Activated CD8-positive, alpha-beta memory T cell treated with anti-CD3 and anti-CD28 coated beads, Interleukin-2, amount 50 U/mL, for 4 hours (primary cell): ENCODE data around the gene MICU2.
A peak's percentile ranks its signal among the peaks of the same experiment; 100 is the strongest.

ENCODE experiments used
- DNase-seq: peaks from one replicate; pipeline ENCODE4 v3.0.0-alpha.2; 2020

Gene MICU2

GRCh38 chr13:21603531-21604448, at the start of gene MICU2:
MICU2 (minus strand) TSS chr13:21604170; CDS start chr13:21604148, 22 bp downstream.
- peak; percentile 97 for DNase-seq

GRCh38 chr13:21641629-21642028, 37.7 kb upstream of the MICU2 start:
- DNase-seq: no peak

GRCh38 chr13:21639561-21639960, 35.6 kb upstream of the MICU2 start:
- no peak for DNase-seq

- peak; percentile 38 for DNase-seq
Observed at GRCh38 chr13:21638319-21639282, 34.6 kb upstream of the MICU2 start.

- DNase-seq: peak; percentile 38
Observed at GRCh38 chr13:21637296-21637695, 33.3 kb upstream of the MICU2 start.

GRCh38 chr13:21636656-21637055, 32.7 kb upstream of the MICU2 start:
- no peak for DNase-seq

GRCh38 chr13:21632196-21632595, 28.2 kb upstream of the MICU2 start:
- no peak for DNase-seq

GRCh38 chr13:21625366-21625765, 21.4 kb upstream of the MICU2 start:
- DNase-seq: no peak

- DNase-seq: no peak
Observed at GRCh38 chr13:21620861-21621260, 16.9 kb upstream of the MICU2 start.

- DNase-seq: no peak
Observed at GRCh38 chr13:21619633-21620220, 15.8 kb upstream of the MICU2 start.

- no peak for DNase-seq
Observed at GRCh38 chr13:21616880-21617279, 12.9 kb upstream of the MICU2 start.

- no peak for DNase-seq
Observed at GRCh38 chr13:21616205-21616866, 12.4 kb upstream of the MICU2 start.

- DNase-seq: no peak
Observed at GRCh38 chr13:21615427-21615826, 11.5 kb upstream of the MICU2 start.

GRCh38 chr13:21613791-21614190, 9.8 kb upstream of the MICU2 start:
- DNase-seq: no peak

- no peak for DNase-seq
Observed at GRCh38 chr13:21611385-21611784, 7.4 kb upstream of the MICU2 start.

GRCh38 chr13:21610687-21611086, 6.7 kb upstream of the MICU2 start:
- no peak for DNase-seq

- DNase-seq: no peak
Observed at GRCh38 chr13:21608961-21609360, 5.0 kb upstream of the MICU2 start.

GRCh38 chr13:21606796-21607195, 2.8 kb upstream of the MICU2 start:
- no peak for DNase-seq

- DNase-seq: no peak
Observed at GRCh38 chr13:21606251-21606650, 2.3 kb upstream of the MICU2 start.

- no peak for DNase-seq
Observed at GRCh38 chr13:21596722-21597121, 7.2 kb downstream of the MICU2 start.

GRCh38 chr13:21595546-21595822, 8.5 kb downstream of the MICU2 start:
- DNase-seq: no peak

GRCh38 chr13:21594715-21595545, 9.0 kb downstream of the MICU2 start:
- no peak for DNase-seq
